Vagina (tissue), 2 donors: ENCODE results near the gene ASCC3.

Experiments used
- POLR2A ChIP-seq, 2 donors: fragments of 450-650 bp; IDR thresholded peaks; one replicate each; pipeline ENCODE4 v1.6.1; 2017; ENCODE audit warnings: antibody characterized with exemption in 2 of 2, mild to moderate bottlenecking in 2 of 2, moderate library complexity in 2 of 2
- POLR2AphosphoS5 ChIP-seq, 2 donors: sonication (generic); formaldehyde crosslinking; IDR thresholded peaks; one replicate each; pipeline ENCODE4 v1.9.0; 2017; ENCODE audit warnings: antibody characterized with exemption in 2 of 2, mild to moderate bottlenecking in 2 of 2, low read depth in 1 of 2; ENCODE audit not compliant: insufficient read depth in 1 of 2
- TF ChIP-seq, protein P1 (sequence below), 3 experiments: fragments of 450-650 bp in 2 of 3; fragments of 200-600 bp in 1 of 3; sonication (generic) in 1 of 3; IDR thresholded peaks; one replicate each; pipeline ENCODE4 v1.5.1; 2017 to 2019; ENCODE audit warnings: antibody characterized with exemption in 3 of 3, mild to moderate bottlenecking in 2 of 3, moderate library complexity in 2 of 3

DNA sequence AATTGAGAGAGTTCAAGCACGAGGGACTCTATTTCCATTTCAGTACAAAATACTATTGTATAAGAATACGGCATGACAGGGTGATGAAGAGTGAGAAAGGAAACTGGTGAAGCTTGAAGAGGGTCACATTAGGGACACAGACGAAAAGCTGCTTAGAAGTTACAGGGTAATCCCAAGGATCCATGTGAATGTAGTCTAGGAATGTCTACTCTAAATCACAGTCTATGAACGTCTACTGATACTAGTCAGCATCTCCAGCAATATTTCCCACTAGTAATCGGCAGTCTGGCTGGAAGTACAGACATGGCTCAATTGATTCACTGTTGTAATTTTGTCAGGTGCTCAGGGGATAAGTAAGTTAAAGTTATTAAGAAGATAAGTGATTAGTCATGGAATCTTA is 156.4 kb downstream of the ASCC3 start:
- TF ChIP-seq POLR2A (IDR thresholded peaks at IDR 0.05) (no peak), POLR2AphosphoS5 (IDR thresholded peaks at IDR 0.05; ENCODE audit: insufficient read depth in 1 of 2, low read depth in 1 of 2) (no peak)
- TF ChIP-seq, protein P1, sequence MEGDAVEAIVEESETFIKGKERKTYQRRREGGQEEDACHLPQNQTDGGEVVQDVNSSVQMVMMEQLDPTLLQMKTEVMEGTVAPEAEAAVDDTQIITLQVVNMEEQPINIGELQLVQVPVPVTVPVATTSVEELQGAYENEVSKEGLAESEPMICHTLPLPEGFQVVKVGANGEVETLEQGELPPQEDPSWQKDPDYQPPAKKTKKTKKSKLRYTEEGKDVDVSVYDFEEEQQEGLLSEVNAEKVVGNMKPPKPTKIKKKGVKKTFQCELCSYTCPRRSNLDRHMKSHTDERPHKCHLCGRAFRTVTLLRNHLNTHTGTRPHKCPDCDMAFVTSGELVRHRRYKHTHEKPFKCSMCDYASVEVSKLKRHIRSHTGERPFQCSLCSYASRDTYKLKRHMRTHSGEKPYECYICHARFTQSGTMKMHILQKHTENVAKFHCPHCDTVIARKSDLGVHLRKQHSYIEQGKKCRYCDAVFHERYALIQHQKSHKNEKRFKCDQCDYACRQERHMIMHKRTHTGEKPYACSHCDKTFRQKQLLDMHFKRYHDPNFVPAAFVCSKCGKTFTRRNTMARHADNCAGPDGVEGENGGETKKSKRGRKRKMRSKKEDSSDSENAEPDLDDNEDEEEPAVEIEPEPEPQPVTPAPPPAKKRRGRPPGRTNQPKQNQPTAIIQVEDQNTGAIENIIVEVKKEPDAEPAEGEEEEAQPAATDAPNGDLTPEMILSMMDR (IDR thresholded peaks at IDR 0.05): no peak
